H1 (cell line): ENCODE results near the gene OR2D3. TPM values are rescaled to one million over a fixed set of nuclear protein-coding genes. Genes with fewer than 3 reads are reported as not detected.

Experiments
- CTCF ChIA-PET: fragments of 300-600 bp; sonication (Branson Sonifier 250); formaldehyde crosslinking; loops from one replicate; lab custom pipeline; 2021; ENCODE audit not compliant: partially characterized antibody; lab: Charles Lee
- POLR2A ChIA-PET: fragments of 300-600 bp; sonication (Branson Sonifier 250); formaldehyde crosslinking; loops from one replicate; lab custom pipeline; 2021; ENCODE audit warnings: inconsistent platforms; ENCODE audit not compliant: partially characterized antibody; lab: Charles Lee
- DNase-seq, 2 experiments: peaks; one replicate each; pipeline versions ENCODE4 v3.0.0 to v3.0.0-alpha.2; 2010 to 2022; ENCODE audit warnings: low spot score in 2 of 2, low read depth in 1 of 2, mixed read lengths in 1 of 2
- FAIRE-seq: peaks from 2 replicates; lab custom pipeline; 2011; peaks lifted over from hg19 to GRCh38; lab: Jason Lieb, UNC
- H2AFZ ChIP-seq: 2 replicates; pipeline ENCODE4 v1.8.1; 2012; ENCODE audit warnings: low read length, inconsistent platforms
- H2AK5ac ChIP-seq: 2 replicates; pipeline ENCODE4 v1.6.1; 2013; ENCODE audit warnings: low read depth, low read length
- H2BK120ac ChIP-seq: replicated peaks from 2 replicates; pipeline ENCODE3; 2013; ENCODE audit warnings: low read depth, low read length, inconsistent platforms
- H2BK12ac ChIP-seq: 2 replicates; pipeline ENCODE4 v1.6.1; 2013; ENCODE audit warnings: low read depth, low read length
- H2BK15ac ChIP-seq: 2 replicates; pipeline ENCODE4 v1.6.1; 2013; ENCODE audit warnings: low read length
- H2BK20ac ChIP-seq: 2 replicates; pipeline ENCODE4 v1.6.1; 2013; ENCODE audit warnings: low read length
- H2BK5ac ChIP-seq: 2 replicates; pipeline ENCODE4 v1.6.1; 2013; ENCODE audit warnings: low read depth, low read length
- H3K14ac ChIP-seq: 2 replicates; pipeline ENCODE4 v1.6.1; 2013; ENCODE audit warnings: inconsistent platforms; ENCODE audit not compliant: insufficient read length
- H3K18ac ChIP-seq: 2 replicates; pipeline ENCODE4 v1.6.1; 2013; ENCODE audit warnings: low read length; ENCODE audit errors: extremely low read depth
- H3K23ac ChIP-seq: 2 replicates; pipeline ENCODE4 v1.6.1; 2013; ENCODE audit warnings: inconsistent platforms; ENCODE audit not compliant: insufficient read length
- H3K23me2 ChIP-seq: 2 replicates; pipeline ENCODE4 v1.6.1; 2013; ENCODE audit warnings: low read depth, low read length
- H3K27ac ChIP-seq: 2 replicates; pipeline ENCODE4 v1.6.1; 2011; ENCODE audit warnings: low read depth, low read length, inconsistent platforms
- H3K27me3 ChIP-seq, 4 experiments: replicated peaks in 1 of 4; 1 replicate in 1 of 4; 2 replicates in 3 of 4; pipeline versions ENCODE4 v1.6.1 to v1.8.1; 2011 to 2013; ENCODE audit warnings: low read length in 3 of 4, mild to moderate bottlenecking in 3 of 4, inconsistent platforms in 2 of 4, mixed read lengths in 2 of 4, moderate library complexity in 1 of 4; ENCODE audit not compliant: control insufficient read depth in 3 of 4, insufficient read depth in 3 of 4; ENCODE audit errors: extremely low read depth in 1 of 4
- H3K36me3 ChIP-seq, 4 experiments: 2 replicates each; pipeline versions ENCODE4 v1.6.1 to v1.8.1; 2011 to 2013; ENCODE audit warnings: mild to moderate bottlenecking in 4 of 4, low read length in 3 of 4, moderate library complexity in 2 of 4, control low read depth in 1 of 4, inconsistent platforms in 1 of 4; ENCODE audit not compliant: insufficient read depth in 4 of 4, control insufficient read depth in 2 of 4
- H3K4ac ChIP-seq: replicated peaks from 2 replicates; pipeline ENCODE3; 2013; ENCODE audit warnings: low read length, low read depth, mixed read lengths, inconsistent platforms; ENCODE audit not compliant: insufficient read length
- H3K4me1 ChIP-seq, 4 experiments: replicated peaks in 1 of 4; 1 replicate in 1 of 4; 2 replicates in 3 of 4; pipeline versions ENCODE4 v1.6.1 to v1.8.1; 2011 to 2013; ENCODE audit warnings: low read length in 3 of 4, inconsistent platforms in 2 of 4, mixed read lengths in 1 of 4; ENCODE audit not compliant: insufficient read depth in 4 of 4, control insufficient read depth in 3 of 4
- H3K4me2 ChIP-seq, 2 experiments: 2 replicates each; pipeline versions ENCODE4 v1.6.1 to v1.8.1; 2011 to 2013; ENCODE audit warnings: low read depth in 2 of 2, low read length in 2 of 2, control low read depth in 1 of 2, inconsistent platforms in 1 of 2, mild to moderate bottlenecking in 1 of 2; ENCODE audit not compliant: insufficient read depth in 1 of 2
- H3K4me3 ChIP-seq, 4 experiments: fragments of 200-600, 300-600 bp in 1 of 4; sonication (generic), shearing (Covaris generic), sonication (Bioruptor Twin) in 1 of 4; 2 replicates each; pipeline versions ENCODE4 v1.5.1 to v1.8.1; 2011 to 2016; ENCODE audit warnings: low read length in 4 of 4, low read depth in 3 of 4, control low read depth in 2 of 4, inconsistent platforms in 2 of 4, mild to moderate bottlenecking in 2 of 4, mixed read lengths in 1 of 4, moderate library complexity in 1 of 4; ENCODE audit not compliant: insufficient read depth in 2 of 4; ENCODE audit errors: extremely low read depth in 1 of 4
- H3K56ac ChIP-seq: replicated peaks from 2 replicates; pipeline ENCODE3; 2013; ENCODE audit warnings: low read depth, mild to moderate bottlenecking, mixed read lengths, low read length, inconsistent platforms; ENCODE audit not compliant: insufficient read length
- H3K79me1 ChIP-seq: 2 replicates; pipeline ENCODE4 v1.6.1; 2013; ENCODE audit warnings: low read depth, low read length, control low read depth
- H3K79me2 ChIP-seq, 2 experiments: 2 replicates each; pipeline versions ENCODE4 v1.6.1 to v1.8.1; 2012 to 2013; ENCODE audit warnings: low read length in 2 of 2, mild to moderate bottlenecking in 2 of 2, inconsistent platforms in 1 of 2; ENCODE audit not compliant: insufficient read depth in 2 of 2, control insufficient read depth in 1 of 2
- H3K9ac ChIP-seq, 4 experiments: replicated peaks in 1 of 4; 1 replicate in 1 of 4; 2 replicates in 3 of 4; pipeline versions ENCODE4 v1.6.1 to v1.8.1; 2011 to 2013; ENCODE audit warnings: low read depth in 3 of 4, low read length in 3 of 4, control low read depth in 2 of 4, mild to moderate bottlenecking in 2 of 4, moderate library complexity in 2 of 4, inconsistent platforms in 1 of 4; ENCODE audit errors: extremely low read depth in 1 of 4
- H3K9me3 ChIP-seq, 2 experiments: 2 replicates each; pipeline versions ENCODE4 v1.6.1 to v1.8.1; 2012 to 2013; ENCODE audit warnings: mild to moderate bottlenecking in 2 of 2, moderate library complexity in 2 of 2, control low read depth in 1 of 2, inconsistent platforms in 1 of 2, low read depth in 1 of 2, low read length in 1 of 2, mixed read lengths in 1 of 2; ENCODE audit not compliant: insufficient read depth in 2 of 2
- H4K20me1 ChIP-seq, 2 experiments: replicated peaks in 1 of 2; 2 replicates each; pipeline versions ENCODE3 to v1.8.1; 2011 to 2013; ENCODE audit warnings: inconsistent platforms in 2 of 2, low read length in 2 of 2, mild to moderate bottlenecking in 1 of 2; ENCODE audit not compliant: insufficient read depth in 2 of 2, control insufficient read depth in 1 of 2
- H4K5ac ChIP-seq: 2 replicates; pipeline ENCODE4 v1.6.1; 2013; ENCODE audit warnings: low read length, low read depth, mixed read lengths, inconsistent platforms; ENCODE audit not compliant: insufficient read length
- H4K8ac ChIP-seq: 2 replicates; pipeline ENCODE4 v1.8.0; 2013; ENCODE audit warnings: mild to moderate bottlenecking, moderate library complexity, low read length, inconsistent platforms; ENCODE audit not compliant: insufficient read depth; ENCODE audit errors: extremely low read depth
- H4K91ac ChIP-seq: replicated peaks from 2 replicates; pipeline ENCODE3; 2013; ENCODE audit warnings: low read length, mixed read lengths, inconsistent platforms; ENCODE audit not compliant: insufficient read length
- ASH2L ChIP-seq: fragments of 200-600, 300-600 bp; sonication (generic); IDR thresholded peaks from one replicate; pipeline ENCODE4 v1.7.1; 2017; ENCODE audit warnings: low read length
- EGR1 ChIP-seq: IDR thresholded peaks from 2 replicates; pipeline ENCODE4 v1.6.1; 2011; ENCODE audit warnings: low read depth, low read length, borderline replicate concordance
- KDM1A ChIP-seq: fragments of 200-600, 300-600 bp; sonication (generic); IDR thresholded peaks from 2 replicates; pipeline ENCODE4 v1.7.1; 2016; ENCODE audit warnings: mild to moderate bottlenecking, low read length, borderline replicate concordance
- RAD21 ChIP-seq, 2 experiments: IDR thresholded peaks in 1 of 2; conservative IDR thresholded peaks in 1 of 2; 2 replicates each; pipeline ENCODE4 v1.6.1; 2011; ENCODE audit warnings: low read depth in 2 of 2, low read length in 2 of 2, improper control_type of control experiment in 1 of 2, inconsistent platforms in 1 of 2, mild to moderate bottlenecking in 1 of 2, moderate library complexity in 1 of 2
- RFX5 ChIP-seq: IDR thresholded peaks from 2 replicates; pipeline ENCODE4 v1.6.1; 2011; ENCODE audit warnings: low read depth, low read length, improper control_type of control experiment, borderline replicate concordance
- RNF2 ChIP-seq: fragments of 200-900, 300-1000 bp; sonication (generic); IDR thresholded peaks from 2 replicates; pipeline ENCODE4 v1.7.1; 2016; ENCODE audit warnings: borderline replicate concordance, low read depth, mild to moderate bottlenecking, antibody characterized with exemption, low read length; ENCODE audit not compliant: poor library complexity, severe bottlenecking; ENCODE audit errors: missing control alignments
- TAF1 ChIP-seq: IDR thresholded peaks from 2 replicates; pipeline ENCODE4 v1.6.1; 2011; ENCODE audit warnings: mild to moderate bottlenecking, low read depth, low read length
- TEAD4 ChIP-seq: IDR thresholded peaks from 2 replicates; pipeline ENCODE4 v1.6.1; 2012; ENCODE audit warnings: low read depth, low read length, inconsistent platforms, mixed read lengths
- WGBS, 2 experiments: shearing (Covaris generic) in 1 of 2; methylation state at CpG; one replicate each; pipeline versions ENCODE4 v1.1.6 to v1.1.7; 2013 to 2015; ENCODE audit warnings: low lambda C conversion rate in 2 of 2, mixed read lengths in 2 of 2, inconsistent platforms in 1 of 2, low coverage in 1 of 2, missing lambda C conversion rate in 1 of 2; ENCODE audit not compliant: insufficient replicate concordance in 2 of 2, insufficient coverage in 1 of 2, insufficient read length in 1 of 2; ENCODE audit errors: extremely low coverage in 1 of 2, missing lambda C conversion rate in 1 of 2; 5-methylcytosine and 5-hydroxymethylcytosine counted together
- polyA plus RNA-seq, 7 experiments: library from polyadenylated mRNA; depleted of rRNA in 3 of 7; stranded (reverse) in 5 of 7; unstranded in 2 of 7; fragments of >200 nt in 5 of 7; fragments of 200-250 nt in 2 of 7; gene quantifications; 1 replicate in 5 of 7; 2 replicates in 1 of 7; 4 replicates in 1 of 7; pipeline versions ENCODE4 v1.2.1 to v1.2.3, GENCODE V29; 2011 to 2013; ENCODE audit warnings: missing spikeins in 2 of 7, mixed read lengths in 2 of 7
- total RNA-seq: library from RNA; stranded (reverse); fragmentation: NEBNext Ultra II Directional; extraction: Animal tissue kit (Norgen Biotek cat#: 25700); gene quantifications from 2 replicates; pipeline ENCODE4 v1.2.1, GENCODE V29; 2021

Gene OR2D3
- total and polyA plus RNA-seq, 2 of the 8 experiments (the other 6 are each of a cell fraction or from before 2014, with no cell fraction given), result not detected

GRCh38 chr11:6876914-6877313, 43.9 kb upstream of the OR2D3 start:
- Histone ChIP-seq H2AFZ (no peak overlapping the region), H3K27ac (no peak overlapping the region), H2BK20ac (no peak overlapping the region), H4K5ac (no peak overlapping the region), H3K23ac (no peak overlapping the region), H3K4me1 (no peaks in the 10 kb centered on the region), H4K8ac (no peak overlapping the region), H3K18ac (no peak overlapping the region), H3K4me2 (no peak overlapping the region), H3K79me1 (no peaks in the 10 kb centered on the region), H2AK5ac (no peak overlapping the region), H4K91ac (no peak overlapping the region), H3K23me2 (no peaks in the 10 kb centered on the region), H2BK120ac (no peak overlapping the region), H2BK12ac (no peak overlapping the region), H3K36me3 (no peaks in the 10 kb centered on the region), H2BK15ac (no peak overlapping the region), H3K9ac (no peak overlapping the region; a peak in 1 of 7 replicates), H3K79me2 (no peaks in the 10 kb centered on the region), H3K4ac (no peak overlapping the region), H2BK5ac (no peak overlapping the region), H4K20me1 (no peaks in the 10 kb centered on the region), H3K4me3 (no peak overlapping the region), H3K56ac (no peak overlapping the region), H3K14ac (no peak overlapping the region), H3K9me3 (no peaks in the 10 kb centered on the region; a peak in 2 of 4 replicates), H3K27me3 (no peaks in the 10 kb centered on the region)
- ChIA-PET POLR2A (no interaction called here), CTCF (no interaction called here)
- DNase-seq (no peak), FAIRE-seq (no peak)
- 89% methylated on average over 3 of the region's 3 CpGs; no CpG with 5 or more reads in 1 of the 2 experiments for WGBS, 2 experiments
- TF ChIP-seq EGR1 (no peak), RNF2 (no peak), ASH2L (no peak), RFX5 (no peak), KDM1A (no peak), TAF1 (no peak), TEAD4 (no peak), RAD21 (IDR thresholded peaks at IDR 0.05 in 1 of 2, conservative IDR thresholded peaks at IDR 0.05 in 1 of 2; ENCODE audit: low read depth in 2 of 2, low read length in 2 of 2) (no peak)
